GM21515 (cell line): ENCODE results near the gene EMP2.
"Not testable (repeated sequence)": the region's sequence is repeated elsewhere in the genome, so short reads cannot be mapped to it uniquely, and the experiment has no call there.

ENCODE experiments used
- ATAC-seq: cut with Tn5 transposase; IDR thresholded peaks from one replicate; pipeline ENCODE4 v1.9.1; 2021; ENCODE audit not compliant: unreplicated experiment

The EMP2 gene

GRCh38 chr16:10552998-10553491, 27.4 kb downstream of the EMP2 start:
- ATAC-seq, result peak; percentile 89

GRCh38 chr16:10552281-10552680, 28.1 kb downstream of the EMP2 start:
- no peak for ATAC-seq

- no peak for ATAC-seq
Measured at GRCh38 chr16:10551881-10552280, 28.5 kb downstream of the EMP2 start.

GRCh38 chr16:10548404-10548803, 32.0 kb downstream of the EMP2 start:
- no peak for ATAC-seq

- no peak for ATAC-seq
Measured at GRCh38 chr16:10547708-10548107, 32.7 kb downstream of the EMP2 start.

- ATAC-seq, result no peak
Measured at GRCh38 chr16:10543231-10543977, 37.0 kb downstream of the EMP2 start.

GRCh38 chr16:10541366-10541765, 39.0 kb downstream of the EMP2 start:
- ATAC-seq, result no peak

- no peak for ATAC-seq
Measured at GRCh38 chr16:10539793-10540192, 40.6 kb downstream of the EMP2 start.

- ATAC-seq, result no peak
Measured at GRCh38 chr16:10539236-10539635, 41.2 kb downstream of the EMP2 start.

GRCh38 chr16:10538583-10538982, 41.8 kb downstream of the EMP2 start:
- ATAC-seq, result no peak

- no peak for ATAC-seq
Measured at GRCh38 chr16:10537946-10538345, 42.5 kb downstream of the EMP2 start.

- no peak for ATAC-seq
Measured at GRCh38 chr16:10536814-10537389, 43.5 kb downstream of the EMP2 start.

GRCh38 chr16:10536328-10536727, 44.1 kb downstream of the EMP2 start:
- ATAC-seq, result not testable (repeated sequence)

GRCh38 chr16:10535461-10535860, 44.9 kb downstream of the EMP2 start:
- no peak for ATAC-seq

- no peak for ATAC-seq
Measured at GRCh38 chr16:10534748-10535147, 45.6 kb downstream of the EMP2 start.

- ATAC-seq, result not testable (repeated sequence)
Measured at GRCh38 chr16:10533612-10534011, 46.8 kb downstream of the EMP2 start.

GRCh38 chr16:10531582-10531981, 48.8 kb downstream of the EMP2 start:
- ATAC-seq, result no peak

- no peak for ATAC-seq
Measured at GRCh38 chr16:10530685-10531084, 49.7 kb downstream of the EMP2 start.

- ATAC-seq, result no peak
Measured at GRCh38 chr16:10529895-10530669, 50.3 kb downstream of the EMP2 start.

GRCh38 chr16:10528635-10529034, 51.8 kb downstream of the EMP2 start:
- no peak for ATAC-seq

GRCh38 chr16:10526962-10527361, 53.4 kb downstream of the EMP2 start:
- no peak for ATAC-seq
